ENCODE results near the gene PIGV.

The PIGV gene

DNA sequence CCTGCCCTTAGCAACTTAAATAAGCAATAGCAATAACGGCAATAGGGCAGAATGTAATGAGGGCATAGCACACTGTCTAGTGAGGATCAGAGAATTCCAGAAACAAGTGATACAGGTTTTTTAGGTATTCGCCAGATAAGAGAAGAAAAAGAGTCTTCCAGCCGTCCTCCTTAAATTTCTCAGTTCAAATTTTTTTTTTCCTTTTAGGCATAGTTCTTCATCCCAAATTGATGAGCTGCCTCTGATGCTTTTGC, 1.8 kb downstream of the PIGV start:
- H3K4me3 ChIP-seq (ENCODE audit: low read depth, low read length) = no peak overlapping the region
- DNase-seq (ENCODE audit: low read depth) = no peak
- TF ChIP-seq, protein P1, sequence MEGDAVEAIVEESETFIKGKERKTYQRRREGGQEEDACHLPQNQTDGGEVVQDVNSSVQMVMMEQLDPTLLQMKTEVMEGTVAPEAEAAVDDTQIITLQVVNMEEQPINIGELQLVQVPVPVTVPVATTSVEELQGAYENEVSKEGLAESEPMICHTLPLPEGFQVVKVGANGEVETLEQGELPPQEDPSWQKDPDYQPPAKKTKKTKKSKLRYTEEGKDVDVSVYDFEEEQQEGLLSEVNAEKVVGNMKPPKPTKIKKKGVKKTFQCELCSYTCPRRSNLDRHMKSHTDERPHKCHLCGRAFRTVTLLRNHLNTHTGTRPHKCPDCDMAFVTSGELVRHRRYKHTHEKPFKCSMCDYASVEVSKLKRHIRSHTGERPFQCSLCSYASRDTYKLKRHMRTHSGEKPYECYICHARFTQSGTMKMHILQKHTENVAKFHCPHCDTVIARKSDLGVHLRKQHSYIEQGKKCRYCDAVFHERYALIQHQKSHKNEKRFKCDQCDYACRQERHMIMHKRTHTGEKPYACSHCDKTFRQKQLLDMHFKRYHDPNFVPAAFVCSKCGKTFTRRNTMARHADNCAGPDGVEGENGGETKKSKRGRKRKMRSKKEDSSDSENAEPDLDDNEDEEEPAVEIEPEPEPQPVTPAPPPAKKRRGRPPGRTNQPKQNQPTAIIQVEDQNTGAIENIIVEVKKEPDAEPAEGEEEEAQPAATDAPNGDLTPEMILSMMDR (IDR thresholded peaks at IDR 0.05; ENCODE audit: low read depth, low read length, missing control alignments) = no peak
- in situ Hi-C loops (cut with HindIII; ENCODE audit: low sequenced_read_pairs) = loop anchor here (5.0 kb wide), 3 partner anchors 77 to 187 kb away; no protein-coding TSS in a partner anchor

DNA sequence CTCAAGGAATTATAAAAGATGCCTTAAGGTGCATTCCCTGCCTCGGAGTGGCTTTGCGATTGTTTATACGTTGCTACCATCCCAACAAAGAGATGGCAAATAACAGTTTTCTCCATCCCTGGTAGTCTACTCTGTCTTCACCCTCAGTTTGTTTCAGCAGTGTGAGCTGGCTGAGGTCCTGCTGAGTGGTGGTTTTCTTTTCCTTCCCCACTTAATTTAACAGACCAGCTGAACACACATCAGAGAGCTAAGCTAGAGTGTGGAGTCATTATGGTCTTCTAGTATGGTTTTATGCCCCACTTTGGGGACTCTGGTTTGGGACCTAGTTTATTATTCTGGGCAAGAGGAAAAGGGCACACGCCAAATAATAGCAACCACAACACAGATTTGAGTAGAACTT, 2.2 kb downstream of the PIGV start:
- TF ChIP-seq, protein P1 (IDR thresholded peaks at IDR 0.05; ENCODE audit: low read depth, low read length, missing control alignments) = no peak
- no peak overlapping the region for H3K4me3 ChIP-seq (ENCODE audit: low read depth, low read length)
- in situ Hi-C loops (cut with HindIII; ENCODE audit: low sequenced_read_pairs) = loop anchor here (5.0 kb wide), 4 partner anchors 42 to 188 kb away; no protein-coding TSS in a partner anchor
- peak; percentile 58 for DNase-seq (ENCODE audit: low read depth)

DNA sequence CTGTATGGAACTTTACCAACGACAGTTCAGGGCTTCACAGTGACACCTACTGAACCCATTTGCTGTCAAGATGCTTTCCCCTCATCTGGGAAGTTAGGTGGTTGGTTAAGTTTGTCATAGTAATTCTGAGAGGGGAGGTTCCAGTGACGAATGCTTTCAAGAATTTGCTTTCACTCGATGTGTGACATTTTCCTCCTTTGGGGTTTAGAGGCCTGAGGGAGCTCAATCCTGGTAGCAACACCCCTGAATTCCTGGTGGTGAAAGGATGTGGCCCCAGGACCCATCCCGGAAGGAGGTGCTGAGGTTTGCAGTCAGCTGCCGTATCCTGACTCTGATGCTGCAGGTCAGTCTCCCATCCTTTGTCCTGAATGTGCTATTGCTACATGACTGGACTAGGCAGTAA, 2.8 kb downstream of the PIGV start:
- TF ChIP-seq, protein P1 (IDR thresholded peaks at IDR 0.05; ENCODE audit: low read depth, low read length, missing control alignments) = no peak
- in situ Hi-C loops (cut with HindIII; ENCODE audit: low sequenced_read_pairs) = loop anchor here (5.0 kb wide), 1 partner anchor 42 kb away; no protein-coding TSS in a partner anchor
- no peak for DNase-seq (ENCODE audit: low read depth)
- no peak overlapping the region for H3K4me3 ChIP-seq (ENCODE audit: low read depth, low read length)

- DNase-seq (ENCODE audit: low read depth) = no peak
- in situ Hi-C loops (cut with HindIII; ENCODE audit: low sequenced_read_pairs) = loop anchor here (5.0 kb wide), 1 partner anchor 41 kb away; no protein-coding TSS in a partner anchor
- TF ChIP-seq, protein P1 (IDR thresholded peaks at IDR 0.05; ENCODE audit: low read depth, low read length, missing control alignments) = no peak
- H3K4me3 ChIP-seq (ENCODE audit: low read depth, low read length) = no peak overlapping the region
Observed at GRCh38 chr1:26791148-26791547, 3.4 kb downstream of the PIGV start.

DNA sequence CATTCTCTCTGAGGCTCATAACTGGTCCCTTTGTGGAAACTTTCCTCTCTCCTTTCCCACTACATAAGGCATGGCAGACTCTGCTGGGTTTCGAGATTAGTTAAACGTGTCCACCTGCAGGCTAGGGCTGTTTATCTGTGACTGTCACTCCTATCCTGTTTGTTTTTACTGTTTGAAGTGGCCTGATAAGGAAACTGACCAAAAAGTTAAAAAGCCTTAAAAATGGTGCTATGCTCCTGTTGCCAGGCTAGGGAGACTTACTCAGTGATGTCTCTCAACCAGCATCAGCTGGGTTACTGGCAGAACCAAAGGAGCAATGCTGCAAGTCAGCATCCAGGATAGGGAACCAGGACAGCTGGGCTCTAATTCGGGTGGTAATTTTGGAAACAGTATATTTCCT, 3.9 kb downstream of the PIGV start:
- H3K4me3 ChIP-seq (ENCODE audit: low read depth, low read length) = no peak overlapping the region
- DNase-seq (ENCODE audit: low read depth) = no peak
- in situ Hi-C loops (cut with HindIII; ENCODE audit: low sequenced_read_pairs) = loop anchor here (5.0 kb wide), 1 partner anchor 41 kb away; no protein-coding TSS in a partner anchor

GRCh38 chr1:26792924-26793323, 5.2 kb downstream of the PIGV start:
- no peak overlapping the region for H3K4me3 ChIP-seq (ENCODE audit: low read depth, low read length)
- in situ Hi-C loops (cut with HindIII; ENCODE audit: low sequenced_read_pairs) = loop anchor here (5.0 kb wide), 1 partner anchor 39 kb away; no protein-coding TSS in a partner anchor
- TF ChIP-seq, protein P1 (IDR thresholded peaks at IDR 0.05; ENCODE audit: low read depth, low read length, missing control alignments) = no peak
- no peak for DNase-seq (ENCODE audit: low read depth)

More for the DNA sequence above, 3.9 kb downstream of the PIGV start:
- TF ChIP-seq, protein P1 (IDR thresholded peaks at IDR 0.05; ENCODE audit: low read depth, low read length, missing control alignments) = no peak
